ENCODE data around the gene NOD1.
"Not testable (repeated sequence)": the region's sequence is repeated elsewhere in the genome, so short reads cannot be mapped to it uniquely, and the experiment has no call there.

The NOD1 gene

DNA sequence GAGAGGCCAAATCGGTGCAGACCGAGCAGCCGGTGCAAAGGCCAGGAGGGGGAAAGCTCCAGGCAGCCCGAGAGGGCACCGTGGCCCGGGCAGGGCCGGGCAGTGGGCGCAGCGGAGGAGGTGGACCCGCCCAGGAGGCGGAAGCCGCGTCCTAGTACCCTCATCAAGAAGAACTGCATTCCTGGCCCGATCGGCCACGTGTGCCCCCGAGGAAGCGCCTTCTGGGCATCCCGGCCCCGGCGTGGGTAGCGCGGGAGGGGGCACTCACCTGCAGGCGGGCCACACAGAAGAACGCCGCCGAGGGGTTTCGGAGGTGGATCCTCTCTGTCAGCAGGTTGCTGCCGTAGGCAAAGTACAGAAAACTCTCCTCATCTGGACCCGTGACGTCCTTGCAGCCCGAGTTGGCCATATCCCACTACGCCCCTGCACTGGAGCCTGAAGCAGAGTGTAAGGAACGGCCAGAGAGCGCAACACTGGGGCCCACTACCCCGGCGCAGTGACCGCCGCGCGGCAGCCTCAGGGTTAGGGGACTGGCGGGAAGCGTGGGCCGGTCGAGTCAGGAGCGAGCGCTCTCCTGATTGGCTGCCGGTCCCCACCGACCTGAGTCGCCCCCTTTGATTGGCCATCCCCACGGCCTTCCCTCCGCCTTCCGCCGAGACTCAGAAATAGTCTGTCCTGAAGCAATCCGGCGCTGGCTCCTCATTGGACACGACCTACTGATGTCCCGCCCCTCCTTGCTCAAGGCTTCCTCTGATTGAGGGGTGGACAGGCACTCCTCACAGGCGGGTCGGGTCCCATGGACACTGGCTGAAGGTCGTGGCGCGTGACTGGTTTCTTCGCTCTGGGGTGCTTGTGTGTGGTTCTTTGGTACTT lies 26.0 kb upstream of the NOD1 start, which contains the start of gene GGCT:
TSS of gene GGCT (minus strand) at position 529 of the 873 bp plus-strand sequence. CDS start at position 409, 120 bp downstream.
- DNase-seq (ENCODE audit: low spot score): peak; percentile 99

DNA sequence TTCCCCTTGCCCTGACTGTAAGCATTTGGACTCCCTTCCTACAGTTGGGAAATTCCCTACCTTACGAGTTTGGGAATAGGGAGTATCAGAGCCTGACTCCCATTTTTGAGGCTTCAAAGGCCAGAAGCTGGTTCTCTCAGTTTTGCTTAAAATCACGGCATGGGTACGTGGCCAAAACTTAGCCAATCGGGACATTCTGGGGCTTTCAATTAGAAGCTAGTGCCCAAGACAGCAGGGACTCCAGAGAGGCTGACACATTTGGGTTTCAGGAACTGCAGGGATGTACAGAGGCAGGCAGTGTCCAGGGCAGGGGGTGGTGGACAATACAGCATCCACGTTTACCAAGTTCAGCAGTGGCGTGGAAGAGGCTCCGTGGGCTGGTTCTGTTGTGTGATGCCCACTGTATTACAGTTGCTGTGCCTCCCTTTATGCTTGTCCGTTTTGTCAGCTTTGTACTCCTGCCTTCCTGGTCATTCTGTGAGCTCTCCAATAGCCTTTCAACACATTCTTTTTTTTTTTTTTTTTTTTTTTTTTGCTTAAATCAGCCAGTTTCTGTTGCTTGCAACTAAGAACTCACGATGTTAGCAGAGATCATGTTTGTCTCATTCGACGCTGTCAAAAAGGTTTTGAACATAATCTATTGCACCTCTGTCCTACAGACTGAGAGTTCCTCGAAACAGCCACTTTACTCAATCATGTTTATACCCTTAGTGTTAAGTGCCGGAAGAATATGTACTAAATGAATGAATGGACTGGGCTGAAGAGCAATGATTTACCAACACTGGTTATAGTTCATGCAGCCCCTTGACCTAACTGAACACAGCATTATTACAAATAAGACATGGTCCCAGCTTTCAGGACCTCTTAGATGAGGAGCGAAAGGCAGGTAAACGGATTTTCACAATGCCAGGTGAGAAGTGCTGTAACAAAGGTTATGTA lies 25.0 kb upstream of the NOD1 start:
- DNase-seq (ENCODE audit: low spot score): peak; percentile 35

DNA sequence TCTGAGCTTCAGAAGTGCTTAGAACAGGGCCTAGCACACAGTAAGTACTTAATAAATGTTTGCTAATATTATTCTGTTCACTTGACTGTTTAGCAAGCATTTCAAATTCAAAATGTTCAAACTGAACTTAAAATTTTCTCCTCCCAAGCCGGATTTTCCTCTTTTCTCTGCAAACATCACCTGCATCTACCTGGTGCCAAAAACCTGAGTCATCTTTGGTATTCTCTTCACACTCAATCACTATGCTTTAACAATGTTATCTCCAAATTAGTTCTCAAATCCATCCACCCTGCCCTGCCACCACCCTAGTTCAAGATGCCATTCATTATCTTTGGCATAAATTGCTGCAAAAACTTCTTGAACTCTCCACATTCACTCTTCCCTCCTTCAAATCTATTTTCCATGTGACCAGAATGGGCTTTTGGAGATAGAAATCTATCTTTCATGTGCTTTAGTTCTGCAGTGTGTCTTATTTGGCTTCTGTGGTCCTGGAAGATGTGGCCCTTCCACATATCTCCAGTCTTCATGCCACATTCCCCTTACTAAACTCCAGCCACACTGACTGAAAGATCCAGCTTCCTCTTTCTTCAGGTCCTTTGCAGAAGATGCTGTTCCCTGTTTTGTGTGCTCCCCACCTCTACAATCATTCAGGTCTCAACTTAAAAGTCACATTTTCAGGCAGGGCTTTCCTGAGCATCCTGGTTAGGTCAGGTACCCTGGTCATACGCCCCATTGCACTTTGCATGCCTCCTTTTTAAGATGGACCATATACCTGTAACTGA lies 24.1 kb upstream of the NOD1 start:
- DNase-seq (ENCODE audit: low spot score): no peak

DNA sequence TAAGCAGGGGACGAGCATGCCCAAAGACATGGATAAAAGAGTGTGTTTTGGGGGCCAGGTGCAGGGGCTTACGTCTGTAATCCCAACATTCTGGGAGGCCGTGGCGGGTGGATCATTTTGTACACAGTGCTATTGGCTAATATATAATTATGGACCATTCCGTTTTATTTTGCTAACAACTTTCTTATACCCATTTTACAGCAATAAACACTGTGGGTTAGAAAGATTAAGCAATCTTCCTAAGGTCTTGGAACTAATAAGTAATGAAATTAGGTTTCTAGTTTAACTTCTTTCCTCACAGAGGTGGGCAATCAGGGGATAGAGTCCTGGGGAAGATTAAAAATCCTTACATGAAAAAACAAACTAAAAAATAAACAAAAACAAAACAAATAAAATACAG lies 22.7 kb upstream of the NOD1 start:
- DNase-seq (ENCODE audit: low spot score): no peak

DNA sequence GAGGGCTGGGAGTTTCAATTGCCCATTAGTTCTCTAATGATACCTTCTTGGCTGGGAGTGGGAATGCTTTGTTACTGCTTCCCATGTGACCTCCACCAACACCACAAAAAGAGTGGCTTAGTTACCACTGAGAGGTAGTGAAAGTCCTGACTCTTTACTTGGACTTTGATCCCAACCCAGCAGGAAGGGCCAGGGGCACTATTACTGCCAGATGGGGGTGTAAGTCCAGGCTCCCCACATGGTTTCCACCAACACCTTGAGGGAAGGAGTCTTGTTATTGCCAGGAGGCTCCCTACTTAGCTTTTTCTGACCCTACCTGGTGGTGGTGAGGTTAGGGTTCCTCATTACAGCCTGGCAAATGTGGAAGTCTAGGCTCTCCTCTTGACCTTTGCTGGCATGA lies 14.6 kb upstream of the NOD1 start:
- DNase-seq (ENCODE audit: low spot score): no peak

DNA sequence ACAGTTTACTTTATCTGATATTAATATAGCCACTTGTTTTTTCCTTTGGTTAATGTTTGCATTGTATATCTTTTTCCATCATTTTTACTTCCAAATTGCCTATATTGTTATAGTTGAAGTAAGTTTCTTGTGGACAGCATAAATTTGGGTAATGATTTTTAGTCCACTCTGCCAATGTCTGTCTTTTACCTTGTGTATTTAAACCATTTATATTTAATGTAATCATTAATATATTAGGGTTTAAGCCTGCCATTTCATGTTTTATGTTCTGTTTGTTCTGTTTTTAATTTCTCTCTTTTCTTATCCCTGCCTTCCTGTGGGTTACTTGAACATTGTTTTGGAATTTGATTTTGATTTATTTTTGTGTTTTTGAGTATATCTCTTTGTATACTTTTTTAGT lies 12.8 kb upstream of the NOD1 start:
- no peak for DNase-seq (ENCODE audit: low spot score)

DNA sequence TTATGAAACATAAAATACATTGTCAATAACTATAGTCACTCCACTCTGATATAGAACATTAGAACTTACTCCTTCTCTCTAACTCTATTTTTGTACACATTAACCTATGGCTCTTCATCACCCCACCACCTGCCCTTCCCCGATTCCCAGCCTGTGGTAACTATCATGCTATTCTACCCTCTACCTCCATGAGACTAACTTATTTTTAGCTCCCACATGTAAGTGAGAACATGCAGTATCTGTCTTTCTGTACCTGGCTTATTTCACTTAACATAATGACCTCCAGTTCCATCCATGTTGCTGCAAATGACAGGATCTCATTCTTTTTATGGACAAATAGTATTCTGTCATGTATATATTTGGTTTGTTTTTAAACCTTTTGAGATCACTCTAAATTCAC lies 8.8 kb upstream of the NOD1 start:
- no peak for DNase-seq (ENCODE audit: low spot score)

DNA sequence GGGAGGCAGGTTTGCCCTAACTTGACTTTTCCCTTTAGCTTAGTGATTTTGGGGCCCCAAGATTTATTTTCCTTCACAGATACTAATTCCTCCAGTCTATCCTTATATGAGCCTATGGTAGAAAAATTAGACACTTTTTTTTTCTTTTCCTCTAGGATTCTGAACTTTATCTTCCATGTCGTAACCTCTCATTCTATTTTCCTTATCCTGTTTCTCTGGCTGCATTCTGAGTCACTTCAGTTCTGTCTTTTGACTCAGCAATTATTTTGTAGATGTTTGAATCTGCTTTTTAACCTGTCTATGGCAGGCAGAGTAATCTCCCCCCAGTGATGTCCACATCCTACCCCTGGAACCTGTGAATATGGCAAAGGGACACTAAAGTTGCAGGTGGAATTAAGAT lies 7.1 kb upstream of the NOD1 start:
- no peak for DNase-seq (ENCODE audit: low spot score)

DNA sequence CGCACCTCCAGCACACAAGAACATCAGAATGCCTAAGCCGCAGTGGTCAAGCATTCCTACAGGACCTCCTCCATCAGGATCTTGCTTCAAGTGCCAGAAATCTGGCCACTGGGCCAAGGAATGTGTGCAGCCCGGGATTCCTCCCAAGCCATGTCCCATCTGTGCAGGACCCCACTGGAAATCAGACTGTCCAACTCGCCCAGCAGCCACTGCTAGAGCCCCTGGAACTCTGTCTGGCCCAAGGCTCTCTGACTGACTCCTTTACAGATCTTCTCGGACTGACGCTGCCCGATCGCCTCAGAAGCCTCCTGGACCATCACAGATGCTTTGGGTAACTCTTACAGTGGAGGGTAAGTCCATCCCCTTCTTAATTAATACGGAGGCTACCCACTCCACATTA lies 2.8 kb upstream of the NOD1 start:
- DNase-seq (ENCODE audit: low spot score): not testable (repeated sequence)

DNA sequence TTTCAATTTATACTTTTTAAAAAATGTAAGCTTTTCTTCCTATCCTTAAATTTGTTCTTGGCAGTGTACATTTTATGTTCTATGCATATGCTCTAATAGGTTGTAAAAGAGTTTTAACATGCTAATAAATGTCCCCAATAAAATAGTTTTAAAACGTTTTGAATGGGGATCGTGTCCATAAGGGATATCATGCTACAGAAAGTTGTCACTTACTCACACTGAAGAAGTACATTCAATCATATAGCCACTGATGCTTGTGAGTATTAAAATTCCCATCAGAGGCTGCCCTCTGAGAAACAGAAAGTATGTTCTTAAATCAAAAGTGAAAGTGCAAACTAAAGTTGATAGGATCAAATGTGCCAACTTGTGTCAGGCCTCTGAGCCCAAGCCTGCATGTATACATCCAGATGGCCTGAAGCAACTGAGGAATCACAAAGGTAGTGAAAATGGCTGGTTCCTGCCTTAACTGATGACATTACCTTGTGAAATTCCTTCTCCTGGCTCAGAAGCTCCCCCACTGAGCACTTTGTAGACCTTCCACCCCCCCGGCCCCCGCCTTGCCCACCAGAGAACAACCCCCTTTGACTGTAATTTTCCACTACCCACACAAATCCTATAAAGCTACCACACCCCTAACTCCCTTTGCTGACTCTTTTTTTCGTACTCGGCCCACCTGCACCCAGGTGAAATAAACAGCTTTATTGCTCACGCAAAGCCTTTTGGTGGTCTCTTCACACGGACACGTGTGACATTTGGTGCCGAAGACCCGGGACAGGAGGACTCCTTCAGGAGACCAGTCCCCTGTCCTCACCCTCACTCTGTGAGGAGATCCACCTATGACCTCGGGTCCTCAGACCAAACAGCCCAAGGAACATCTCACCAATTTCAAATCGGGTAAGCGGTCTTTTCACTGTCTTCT lies 877 bp upstream of the NOD1 start:
- DNase-seq (ENCODE audit: low spot score): peak; percentile 73

DNA sequence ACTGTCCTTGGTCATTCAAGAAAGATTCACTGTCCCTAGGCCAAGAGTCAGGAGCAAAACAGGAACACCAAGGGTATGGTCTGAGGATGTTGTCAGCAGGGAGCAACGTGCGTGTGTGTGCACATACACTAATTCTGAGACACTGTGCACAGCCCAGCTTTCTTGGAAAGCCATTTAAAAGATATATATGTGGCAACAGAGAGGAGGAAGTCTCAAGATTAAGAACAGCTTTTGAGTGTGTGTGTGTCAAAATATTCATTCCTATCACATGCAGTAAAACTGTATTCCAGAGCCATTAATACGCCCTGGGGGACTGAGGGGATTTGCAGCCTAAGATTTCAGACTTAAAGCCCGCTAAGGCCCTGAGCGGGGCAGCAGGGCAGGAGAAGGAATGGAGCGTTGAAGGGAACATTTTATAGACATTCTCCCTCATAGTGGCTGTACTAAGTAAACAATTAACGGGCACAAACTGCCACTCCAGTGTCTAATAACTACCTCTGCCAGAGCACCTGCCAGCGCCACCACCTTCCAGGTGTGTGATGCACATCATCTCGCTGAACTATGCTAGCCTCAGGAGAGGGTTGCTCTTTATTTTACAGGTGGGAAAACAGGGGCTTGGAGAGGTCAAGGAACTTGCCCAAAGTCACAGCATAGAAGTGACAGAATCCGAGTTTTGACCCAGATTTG lies 2.0 kb downstream of the NOD1 start:
- no peak for DNase-seq (ENCODE audit: low spot score)

DNA sequence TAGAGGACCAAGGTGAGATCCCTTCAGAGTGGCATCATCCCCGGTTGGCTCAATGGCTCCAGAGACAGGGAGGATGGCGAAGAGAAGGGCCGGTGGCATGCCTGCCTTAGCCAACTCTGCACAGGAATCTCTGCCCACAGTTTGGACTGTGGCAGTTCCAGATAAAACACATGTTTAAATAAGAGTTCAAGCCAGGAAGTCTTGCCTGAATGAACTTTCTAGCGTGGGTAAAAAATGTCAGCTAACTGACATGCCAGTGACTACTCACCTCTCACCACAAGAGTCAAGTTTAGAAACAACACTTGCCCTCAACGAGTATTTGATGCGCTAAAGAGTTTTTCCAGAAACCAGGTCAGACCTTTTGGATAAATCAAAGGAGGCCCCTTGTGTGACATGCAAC lies 3.0 kb downstream of the NOD1 start:
- DNase-seq (ENCODE audit: low spot score): no peak

DNA sequence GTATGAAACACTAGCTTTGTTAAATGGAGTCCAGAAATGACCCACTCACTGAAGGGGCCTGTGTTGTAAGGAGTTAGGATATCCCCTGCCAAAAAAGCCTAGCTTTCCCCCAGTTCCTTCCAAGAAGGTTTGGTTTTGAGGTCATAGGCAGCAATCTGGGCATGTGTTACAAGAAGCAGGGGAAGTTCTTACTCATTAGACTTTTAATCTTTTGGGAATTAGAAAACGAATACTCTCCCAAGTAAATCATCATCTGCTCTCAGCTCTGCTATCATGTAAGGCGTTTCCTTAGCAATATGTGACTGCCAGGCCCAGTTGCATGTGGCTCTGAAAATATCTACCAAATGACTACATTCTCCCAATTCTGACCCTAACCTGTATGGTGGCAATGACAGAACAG lies 3.7 kb downstream of the NOD1 start:
- DNase-seq (ENCODE audit: low spot score): no peak

DNA sequence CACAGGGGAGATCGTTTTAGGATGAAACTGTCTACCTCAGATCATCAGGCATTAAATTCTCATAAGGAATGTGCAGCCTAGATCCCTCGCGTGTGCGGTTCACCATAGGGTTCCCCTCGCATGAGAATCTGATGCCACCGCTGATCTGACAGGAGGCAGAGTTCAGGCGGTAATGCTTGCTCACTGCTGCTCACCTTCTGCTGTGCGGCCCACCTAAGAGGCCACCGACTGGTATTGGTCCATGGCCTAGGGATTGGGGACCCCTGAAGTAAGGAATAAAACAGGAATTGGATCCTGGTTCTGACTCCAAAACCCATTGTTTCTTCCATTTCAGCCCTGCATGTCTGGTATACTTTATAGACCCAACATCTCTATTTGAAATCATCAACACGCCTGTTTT lies 4.1 kb downstream of the NOD1 start:
- no peak for DNase-seq (ENCODE audit: low spot score)

DNA sequence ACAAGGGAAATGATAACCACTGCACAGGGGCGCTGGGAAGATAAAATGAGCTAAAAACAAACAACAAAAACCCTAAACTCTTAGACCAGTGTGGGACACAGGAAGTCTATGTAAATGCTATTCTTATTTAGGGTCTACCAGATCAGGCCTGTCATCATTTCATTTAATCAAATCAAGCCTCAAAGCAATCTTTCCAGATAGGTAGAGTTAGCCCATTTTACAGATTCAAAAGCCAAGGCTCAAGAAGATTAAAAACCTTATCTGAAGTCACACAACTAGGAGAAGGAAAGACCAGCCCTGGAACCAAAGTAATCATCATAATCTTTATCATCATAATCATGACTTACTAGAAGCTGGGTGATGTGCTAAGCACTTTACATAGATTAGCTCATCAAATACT lies 4.7 kb downstream of the NOD1 start:
- DNase-seq (ENCODE audit: low spot score): no peak

DNA sequence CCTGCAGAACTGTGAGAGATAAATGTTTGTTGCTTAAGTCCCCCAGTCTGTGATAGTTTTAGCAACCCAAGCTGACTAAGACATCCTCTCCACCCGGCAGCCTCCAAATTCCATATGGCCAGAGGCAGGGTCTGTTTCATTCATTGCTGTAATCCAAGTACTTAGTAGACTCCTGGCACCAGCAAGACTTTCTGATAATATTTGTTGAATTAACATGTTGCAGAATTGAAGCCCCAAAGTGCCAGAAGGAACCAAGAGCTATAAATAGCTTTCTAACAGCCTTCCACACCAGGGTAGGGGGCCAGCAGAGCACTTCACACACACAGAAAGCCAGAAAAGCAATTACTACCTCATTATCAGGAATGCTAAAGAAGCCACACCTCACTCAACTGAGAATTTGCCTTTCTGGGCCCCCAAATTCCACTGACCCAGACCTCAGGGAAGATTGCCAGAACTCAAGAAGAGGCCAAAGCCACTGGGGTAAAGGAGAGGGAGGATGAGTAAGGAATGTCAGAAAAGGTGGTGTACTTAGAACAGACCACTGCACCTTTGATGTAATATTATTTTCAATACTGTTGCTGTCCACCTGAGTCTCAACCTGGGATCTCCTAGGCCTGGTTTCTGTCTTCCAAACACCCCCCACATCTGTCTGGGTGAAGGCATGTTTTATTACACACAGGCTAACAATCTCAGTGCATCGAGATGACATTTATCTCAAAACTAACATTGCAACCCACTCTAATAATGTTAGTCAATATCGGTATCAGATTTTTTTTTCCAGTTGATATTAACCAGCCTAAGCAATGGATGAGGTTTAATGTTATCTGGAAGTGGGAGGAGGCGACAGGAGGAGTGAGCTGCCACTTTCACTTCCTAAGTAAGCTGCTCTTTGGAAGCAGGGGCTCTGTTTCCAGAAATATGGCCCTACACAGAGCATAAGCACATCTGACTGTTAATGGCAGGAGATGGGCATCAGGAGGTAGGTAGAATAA lies 5.5 kb downstream of the NOD1 start:
- no peak for DNase-seq (ENCODE audit: low spot score)

DNA sequence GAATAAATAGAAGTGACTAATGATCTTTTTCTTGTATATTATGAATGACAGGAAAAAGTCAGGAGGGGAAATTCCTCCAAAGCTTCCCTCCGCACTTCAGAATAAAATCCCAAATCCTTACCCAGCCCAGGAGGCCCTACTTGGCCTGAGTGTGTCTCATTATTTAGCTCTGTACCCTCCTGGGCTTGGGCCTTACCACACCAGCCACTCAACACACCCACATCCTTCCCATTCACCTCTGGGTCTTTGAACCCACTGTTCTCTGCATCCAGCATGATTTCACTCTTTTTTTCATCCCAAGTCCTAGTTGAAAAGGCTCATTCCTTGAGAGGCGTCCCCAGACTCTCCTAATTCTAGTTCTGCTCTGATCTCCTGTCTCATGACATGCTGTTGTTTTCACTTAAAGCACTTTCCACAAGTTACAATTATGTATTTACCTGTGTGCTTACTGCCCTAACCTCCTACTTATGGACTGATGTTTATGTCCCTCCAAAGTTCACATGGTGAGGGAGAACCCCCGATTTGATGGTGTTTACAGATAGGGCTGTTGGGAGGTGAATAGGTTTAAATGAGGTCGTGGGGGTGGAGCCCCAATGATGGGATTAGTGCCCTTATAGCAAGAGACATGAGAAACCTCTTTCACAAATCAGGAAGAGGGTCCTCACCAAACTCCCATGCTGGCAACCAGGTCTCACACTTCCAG lies 6.4 kb downstream of the NOD1 start:
- DNase-seq (ENCODE audit: low spot score): no peak

DNA sequence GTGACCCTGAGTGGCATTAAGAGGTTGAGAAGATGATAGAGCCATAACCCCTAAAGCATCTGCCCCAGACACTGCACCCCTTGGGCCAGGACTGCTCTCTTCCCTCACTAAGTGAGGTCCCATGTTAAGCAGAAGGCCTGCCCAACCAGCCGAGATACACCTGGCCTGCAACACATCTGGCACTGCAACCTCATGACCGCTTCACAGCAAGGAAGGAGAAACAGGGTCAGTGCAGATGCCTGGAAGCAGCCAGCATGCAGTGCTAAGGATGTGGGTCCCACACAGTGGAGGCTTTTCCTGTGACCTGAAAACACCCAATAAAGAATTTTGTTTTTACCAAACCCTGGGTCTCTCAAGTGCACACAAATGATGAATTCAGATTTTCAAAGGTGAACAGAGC lies 7.4 kb downstream of the NOD1 start:
- no peak for DNase-seq (ENCODE audit: low spot score)

DNA sequence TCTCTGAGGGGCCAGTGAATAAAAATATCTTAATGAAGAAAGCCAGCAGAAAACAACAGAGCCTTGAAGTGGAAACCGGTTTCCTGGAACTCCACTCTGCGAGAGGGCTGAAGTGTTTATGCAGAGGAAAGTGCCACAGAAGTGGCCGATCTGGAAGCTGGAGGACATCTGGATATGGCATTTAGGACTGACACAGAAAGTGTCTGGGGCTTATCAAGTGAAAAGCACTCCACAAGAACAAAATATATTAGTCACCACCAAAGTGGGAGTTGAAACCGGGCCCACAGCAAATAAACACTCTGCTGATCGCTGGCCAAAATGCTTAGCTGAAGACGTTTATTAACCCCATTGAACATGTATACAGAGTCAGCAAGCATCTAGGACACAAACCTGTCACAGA lies 7.8 kb downstream of the NOD1 start:
- DNase-seq (ENCODE audit: low spot score): no peak
